HG03432 (cell line): ENCODE data around the gene ARHGAP24.
"Not testable (repeated sequence)": the region's sequence is repeated elsewhere in the genome, so short reads cannot be mapped to it uniquely, and the experiment has no call there.

Experiments used
- ATAC-seq: cut with Tn5 transposase; IDR thresholded peaks from one replicate; pipeline ENCODE4 v1.9.1; 2021; ENCODE audit warnings: mild to moderate bottlenecking, moderate library complexity; ENCODE audit not compliant: unreplicated experiment

The ARHGAP24 gene

DNA sequence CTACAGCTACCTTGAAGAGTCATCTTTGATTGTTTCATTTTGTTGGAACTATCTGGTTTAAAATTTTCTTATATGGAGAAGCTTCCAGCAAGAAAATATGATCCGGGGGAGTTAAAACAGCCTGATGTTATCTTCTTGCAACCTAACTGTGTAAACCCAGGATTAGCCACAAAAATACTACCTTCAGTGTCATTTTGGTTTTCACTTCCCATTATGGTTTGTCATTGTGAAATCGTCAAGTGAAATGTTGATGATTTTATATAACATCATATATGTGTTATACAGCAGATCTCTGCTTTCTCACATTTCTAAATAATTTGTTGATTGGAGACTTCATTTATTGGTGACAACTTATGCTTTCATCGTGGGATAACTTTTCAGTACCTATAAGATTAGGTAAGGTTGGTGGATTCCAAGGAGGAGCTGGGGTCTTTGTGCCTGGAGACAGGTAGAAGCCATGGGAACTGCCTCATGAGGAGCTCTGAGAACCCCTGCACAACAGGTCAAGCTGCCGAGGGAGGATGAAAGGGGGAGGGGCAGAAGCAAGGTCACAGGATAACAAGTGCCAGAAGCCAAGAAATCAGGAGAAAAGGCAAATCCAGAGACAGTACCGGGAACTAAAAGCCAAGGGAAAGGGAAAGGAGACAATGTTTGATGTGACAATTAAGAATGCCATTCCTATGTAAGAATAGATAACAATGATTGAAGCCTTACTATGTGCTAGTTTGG is 7.2 kb downstream of the ARHGAP24 start:
- no peak for ATAC-seq

- ATAC-seq = no peak
These were observed 11.6 kb downstream of the ARHGAP24 start for GRCh38 chr4:85486425-85487086.

- no peak for ATAC-seq
These were observed 13.5 kb downstream of the ARHGAP24 start for GRCh38 chr4:85488416-85488815.

DNA sequence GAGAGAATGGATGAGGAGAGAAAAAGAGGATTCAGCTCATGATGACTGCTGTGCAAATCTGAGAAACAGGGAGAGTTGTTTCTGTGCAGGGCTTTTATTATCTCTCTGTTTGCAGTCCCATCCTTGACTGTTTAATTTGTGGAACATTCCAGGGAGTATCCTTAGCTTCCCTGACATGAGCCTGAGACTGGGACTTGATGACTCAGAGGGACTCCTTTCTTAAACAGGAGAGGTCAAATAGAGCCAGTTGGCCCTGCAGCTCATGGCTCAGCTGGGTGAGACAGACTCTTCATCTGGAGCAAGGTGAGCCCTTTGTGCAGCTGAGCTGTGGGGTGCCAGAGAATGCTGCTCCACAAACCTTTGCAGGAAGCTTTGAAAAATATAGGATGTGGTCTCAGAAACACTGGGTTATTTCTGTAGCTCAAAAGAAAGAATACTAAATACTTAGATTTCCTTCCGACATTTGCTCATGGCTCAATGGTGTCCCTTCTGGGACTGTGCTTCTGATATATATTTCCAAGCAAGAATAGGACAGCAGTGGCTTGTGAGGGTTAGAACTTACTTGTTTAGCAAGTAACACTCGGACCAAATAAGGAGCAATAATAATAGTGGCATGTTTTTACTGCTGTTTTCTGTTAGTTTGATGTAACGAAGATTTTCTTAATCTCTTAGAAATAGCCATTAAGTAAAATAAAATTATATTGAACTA is 14.5 kb downstream of the ARHGAP24 start:
- ATAC-seq = no peak

DNA sequence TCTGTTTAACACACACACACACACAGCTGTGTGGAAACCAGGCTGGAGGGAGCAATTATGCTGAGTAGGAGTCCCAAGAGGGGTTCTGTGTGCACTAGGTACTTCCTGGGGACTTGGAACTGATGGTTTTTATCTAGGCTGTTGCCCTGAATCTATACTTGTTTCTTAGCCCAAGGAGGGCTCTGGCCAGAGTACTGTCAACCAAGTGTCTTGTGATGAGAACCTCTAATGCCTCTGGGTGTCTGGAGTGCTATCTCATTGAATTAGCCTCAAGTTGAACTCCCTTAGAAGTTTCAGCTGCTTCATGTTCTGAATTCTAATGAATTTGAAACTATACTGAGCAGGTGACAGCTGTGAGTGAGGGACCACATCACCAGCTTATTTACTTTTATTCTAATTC is 16.6 kb downstream of the ARHGAP24 start:
- ATAC-seq = peak; percentile 73

DNA sequence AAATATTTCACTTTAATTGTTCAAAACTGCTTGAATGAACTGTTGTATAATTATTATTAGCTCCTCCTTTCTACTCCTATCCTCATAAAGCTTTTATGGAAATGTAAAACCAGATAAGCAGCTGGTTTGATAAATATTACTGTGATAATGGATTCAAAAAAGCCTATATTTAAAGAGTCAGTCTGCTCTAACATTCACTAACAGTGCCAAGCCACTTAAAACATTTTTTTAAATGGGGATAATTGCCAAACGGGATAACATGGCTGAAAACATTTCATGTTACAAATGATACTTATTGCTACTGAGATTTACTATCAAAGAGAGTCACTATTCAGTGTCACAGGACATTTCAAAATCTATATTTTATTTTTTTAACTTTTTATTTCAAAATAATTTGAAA is 17.4 kb downstream of the ARHGAP24 start:
- no peak for ATAC-seq

GRCh38 chr4:85495621-85496020 is 20.7 kb downstream of the ARHGAP24 start:
- ATAC-seq = no peak

DNA sequence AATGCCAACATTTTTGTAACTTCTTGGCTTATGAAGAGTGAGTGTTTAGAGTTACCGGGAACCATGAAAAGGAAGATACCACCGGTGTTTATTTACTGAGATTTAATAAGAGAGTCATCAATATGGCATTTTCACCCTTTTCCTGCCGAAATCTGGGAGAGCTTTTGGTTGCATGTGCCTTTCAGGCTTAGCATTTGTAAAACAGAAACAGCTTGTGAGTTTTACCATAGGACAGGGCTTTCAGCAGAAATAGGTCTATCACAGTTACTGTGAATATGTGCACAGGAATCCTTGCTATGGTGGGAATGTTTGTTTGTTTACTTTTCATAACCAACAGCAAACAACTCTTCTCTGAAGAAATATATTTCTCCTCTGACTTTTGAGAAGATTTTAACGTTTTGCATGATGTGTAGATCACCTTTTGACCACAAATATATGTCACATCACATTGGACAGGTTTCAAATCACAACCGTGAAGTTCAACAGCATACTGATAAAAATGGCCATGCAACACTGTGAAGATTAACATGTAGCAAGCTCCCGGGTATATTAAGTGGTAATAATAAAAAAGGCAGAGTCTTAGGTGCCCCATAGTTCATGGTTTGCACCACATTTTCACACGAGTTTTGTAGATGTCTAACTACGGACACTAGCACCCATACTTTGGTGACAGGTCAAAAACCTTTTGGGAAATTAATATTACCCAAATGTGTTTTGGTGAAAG is 21.3 kb downstream of the ARHGAP24 start:
- ATAC-seq = no peak

DNA sequence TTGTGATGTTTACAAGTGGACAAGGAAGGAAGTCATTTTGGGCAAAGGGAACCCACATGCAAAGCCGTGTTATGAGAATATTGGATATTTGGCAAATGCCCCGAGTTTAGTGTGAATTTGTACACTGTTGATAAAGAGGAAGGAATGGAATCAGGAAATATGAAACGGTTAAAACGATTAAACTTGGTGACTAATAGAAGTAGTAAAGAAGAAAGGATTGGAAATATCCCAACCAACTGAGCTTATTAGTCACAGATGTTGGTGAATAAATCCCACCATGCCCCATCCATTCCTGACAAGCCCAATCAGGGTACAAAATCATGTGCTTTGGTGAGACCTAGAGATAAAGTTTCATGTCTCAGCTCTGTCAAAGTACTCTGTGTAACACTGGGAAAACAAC is 22.0 kb downstream of the ARHGAP24 start:
- ATAC-seq = no peak

GRCh38 chr4:85498068-85498733 is 23.3 kb downstream of the ARHGAP24 start:
- ATAC-seq = peak; percentile 98

- ATAC-seq = no peak
These were observed 24.6 kb downstream of the ARHGAP24 start for GRCh38 chr4:85499573-85499972.

- no peak for ATAC-seq
These were observed 25.3 kb downstream of the ARHGAP24 start for GRCh38 chr4:85500110-85500867.

GRCh38 chr4:85501145-85501544 is 26.2 kb downstream of the ARHGAP24 start:
- ATAC-seq = not testable (repeated sequence)

DNA sequence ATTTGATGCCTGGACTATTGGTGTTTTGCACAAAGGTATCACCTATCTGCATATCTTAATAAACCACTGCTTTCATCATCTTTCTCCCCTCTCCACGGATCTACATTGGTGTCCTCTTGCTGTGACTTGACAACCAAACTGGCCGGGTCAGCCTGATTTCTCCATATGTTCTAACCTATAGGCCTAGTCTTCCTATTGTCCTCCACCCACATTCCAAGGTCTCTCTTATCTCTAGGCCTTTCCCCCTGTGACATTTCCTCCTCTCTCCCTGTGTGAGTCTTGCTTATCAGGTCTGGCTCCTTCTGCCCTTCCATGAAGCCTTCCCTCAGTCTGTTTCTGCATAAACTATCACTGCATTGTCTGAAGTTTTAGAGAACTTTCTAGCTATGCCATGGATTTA is 33.7 kb downstream of the ARHGAP24 start:
- no peak for ATAC-seq

DNA sequence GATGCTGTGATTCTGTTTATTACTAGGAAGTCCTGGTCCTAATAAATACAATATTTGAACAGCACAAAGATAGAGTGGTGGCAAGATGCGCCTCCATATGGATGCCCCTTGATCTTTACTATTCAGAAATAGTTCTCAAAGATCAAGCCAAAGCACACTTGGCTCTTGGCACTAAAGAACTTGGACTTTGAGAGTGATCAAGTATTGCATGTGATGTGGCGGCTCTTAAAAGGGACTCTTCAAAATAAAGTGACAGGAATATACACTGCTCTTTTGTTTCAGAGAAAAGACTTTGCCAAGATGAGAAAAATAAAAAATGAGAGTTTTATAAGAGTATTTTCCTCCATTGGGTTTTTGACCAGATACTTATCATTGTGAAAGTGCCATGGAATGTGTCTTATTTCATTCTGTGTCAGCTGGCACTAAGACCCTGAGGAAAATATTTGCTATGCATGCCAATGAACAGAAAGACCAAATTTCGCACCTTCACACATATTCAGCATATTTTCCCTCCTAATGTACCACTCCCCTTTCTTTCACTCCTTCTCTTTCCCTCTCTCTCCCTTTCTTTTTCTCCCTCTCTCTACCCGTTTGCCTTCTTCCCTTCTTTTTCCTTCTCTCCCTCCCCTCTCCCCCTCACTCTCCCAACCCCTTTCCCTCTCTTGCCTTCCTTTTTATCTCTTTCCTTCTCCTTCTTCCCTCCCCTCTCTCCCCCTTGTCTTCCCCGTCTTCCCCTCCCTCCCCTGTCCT is 35.1 kb downstream of the ARHGAP24 start:
- no peak for ATAC-seq

- no peak for ATAC-seq
These were observed 35.7 kb downstream of the ARHGAP24 start for GRCh38 chr4:85510632-85510984.

DNA sequence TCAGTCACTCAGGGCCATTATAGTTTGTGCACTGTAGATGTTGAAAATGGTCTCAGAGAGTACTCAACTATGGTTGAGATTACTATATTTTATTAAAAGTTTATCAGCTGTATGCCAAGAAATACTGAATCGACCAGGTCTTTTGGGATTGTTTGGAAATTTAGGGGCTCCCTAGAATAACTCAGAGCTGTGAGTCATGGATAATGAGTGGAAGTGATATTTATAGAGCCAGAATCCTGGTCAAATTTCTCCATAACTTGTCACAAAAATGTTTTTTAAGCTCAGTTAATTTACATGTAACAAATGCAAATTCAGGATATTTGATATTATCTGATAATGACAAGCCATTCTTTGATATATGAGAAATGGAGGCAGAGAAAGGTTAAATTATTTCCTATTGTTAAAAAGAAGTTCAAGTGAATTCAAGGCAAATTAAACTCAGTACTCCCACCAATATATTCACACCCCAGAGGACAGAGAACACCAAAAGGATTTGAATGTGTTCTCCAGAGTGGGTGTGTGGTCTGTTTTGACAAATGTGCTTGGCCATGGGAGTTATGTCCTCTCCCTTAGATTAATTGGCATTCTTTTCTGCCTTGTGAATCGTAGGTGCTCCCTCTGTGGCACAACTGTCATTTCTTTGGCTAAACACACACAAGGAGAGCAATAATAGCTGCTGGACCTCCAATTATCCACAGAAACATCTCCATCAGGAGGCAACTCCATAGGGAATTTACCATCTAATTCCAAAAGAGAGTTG is 37.7 kb downstream of the ARHGAP24 start:
- ATAC-seq = no peak

- ATAC-seq = peak; percentile 40
These were observed 39.2 kb downstream of the ARHGAP24 start for GRCh38 chr4:85514117-85514516.

- ATAC-seq = no peak
These were observed 39.8 kb downstream of the ARHGAP24 start for GRCh38 chr4:85514783-85515182.
